Superior temporal gyrus (tissue), 1 donor: ENCODE results near the gene ME1.
"Not testable (repeated sequence)": the region's sequence is repeated elsewhere in the genome, so short reads cannot be mapped to it uniquely, and the experiment has no call there.

Experiments used
- DNase-seq: peaks from one replicate; pipeline ENCODE4 v3.0.0-alpha.2; 2016; ENCODE audit errors: extremely low spot score

Gene ME1

DNA sequence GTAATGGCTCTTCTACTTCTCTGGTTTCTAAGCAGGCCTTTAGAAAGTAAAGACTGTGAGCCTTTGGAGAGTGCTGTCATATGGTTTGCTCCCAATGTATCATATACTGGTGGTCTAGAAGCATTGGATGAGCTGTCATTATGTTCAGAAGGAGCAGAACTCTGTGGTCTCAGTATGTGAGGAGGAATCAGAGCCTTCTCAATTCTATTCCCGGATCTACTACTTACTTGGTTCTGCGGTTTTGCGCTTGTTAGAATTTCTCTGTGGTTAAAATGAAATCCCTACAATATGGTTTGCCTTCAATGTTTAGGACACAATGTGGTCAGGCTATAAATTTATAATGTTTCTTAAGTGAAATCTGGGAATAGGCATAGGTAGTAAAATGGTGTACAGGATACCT lies 173.1 kb downstream of the ME1 start:
- no peak for DNase-seq

DNA sequence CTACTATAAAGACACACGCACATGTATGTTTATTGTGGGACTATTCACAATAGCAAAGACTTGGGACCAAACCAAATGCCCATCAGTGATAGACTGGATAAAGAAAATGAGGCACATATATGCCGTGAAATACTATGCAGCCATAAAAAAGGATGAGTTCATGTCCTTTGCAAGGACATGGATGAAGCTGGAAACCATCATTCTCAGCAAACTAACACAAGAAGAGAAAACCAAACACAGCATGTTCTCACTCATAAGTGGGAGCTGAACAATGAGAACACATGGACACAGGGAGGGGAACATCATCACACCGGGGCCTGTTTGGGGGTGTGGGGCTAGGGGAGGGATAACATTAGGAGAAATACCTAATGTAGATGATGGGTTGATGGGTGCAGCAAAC lies 174.1 kb downstream of the ME1 start:
- not testable (repeated sequence) for DNase-seq

DNA sequence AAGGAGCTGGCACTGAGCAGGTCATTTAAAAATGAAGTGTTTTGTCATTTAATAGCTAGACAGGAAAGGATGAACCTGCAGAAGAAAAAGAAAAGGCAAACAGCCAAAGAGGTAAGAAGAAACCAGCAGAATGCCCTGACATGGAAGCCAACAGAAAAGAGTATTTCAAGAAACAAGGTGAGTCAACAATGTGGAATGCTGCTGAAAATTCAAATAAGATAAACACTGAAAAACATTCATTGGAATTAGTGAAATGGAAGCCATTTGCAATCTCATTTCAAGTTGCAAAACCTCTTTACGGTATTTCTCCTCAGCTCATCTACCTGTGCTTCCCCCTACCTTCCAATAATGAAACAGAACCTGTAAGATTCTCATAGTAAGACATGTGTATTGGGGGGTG lies 178.1 kb downstream of the ME1 start:
- no peak for DNase-seq

DNA sequence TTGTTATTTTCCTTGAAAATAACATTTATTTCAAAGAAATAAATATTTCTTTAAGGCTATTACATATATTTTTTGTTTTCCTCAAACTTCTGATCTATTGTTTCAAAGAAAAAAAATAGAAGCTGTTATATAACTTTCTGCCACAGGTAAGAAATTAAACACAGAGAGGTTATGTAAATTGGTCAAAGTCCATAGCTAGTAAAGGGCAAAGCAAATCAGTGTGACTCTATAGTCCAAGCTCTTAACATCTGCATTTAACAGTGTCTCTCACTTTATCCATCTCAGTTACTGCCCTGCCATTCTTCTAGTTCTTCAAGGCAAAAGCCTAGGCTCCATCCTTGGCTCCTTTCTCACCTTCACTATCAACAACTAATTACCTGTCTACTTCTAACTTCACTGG lies 180.6 kb downstream of the ME1 start:
- DNase-seq = no peak

DNA sequence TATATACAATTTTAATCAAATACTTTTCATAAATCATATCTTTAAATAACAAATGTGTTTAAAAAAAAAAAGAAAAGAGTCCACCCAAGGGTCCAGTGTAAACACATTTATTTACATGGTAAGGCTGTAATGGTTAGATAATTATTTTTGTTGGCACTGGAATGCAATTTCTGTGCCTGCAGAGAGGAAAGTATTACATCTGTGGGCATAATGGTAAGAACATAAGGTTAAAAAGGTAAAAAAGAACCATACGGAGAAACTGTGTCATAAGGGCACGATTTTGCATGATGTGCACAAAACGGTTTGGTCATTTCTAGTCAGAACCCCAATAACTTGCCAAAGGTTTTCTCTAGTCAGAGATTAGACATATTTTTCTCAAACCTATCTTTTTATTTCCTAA lies 183.4 kb downstream of the ME1 start:
- DNase-seq = no peak

DNA sequence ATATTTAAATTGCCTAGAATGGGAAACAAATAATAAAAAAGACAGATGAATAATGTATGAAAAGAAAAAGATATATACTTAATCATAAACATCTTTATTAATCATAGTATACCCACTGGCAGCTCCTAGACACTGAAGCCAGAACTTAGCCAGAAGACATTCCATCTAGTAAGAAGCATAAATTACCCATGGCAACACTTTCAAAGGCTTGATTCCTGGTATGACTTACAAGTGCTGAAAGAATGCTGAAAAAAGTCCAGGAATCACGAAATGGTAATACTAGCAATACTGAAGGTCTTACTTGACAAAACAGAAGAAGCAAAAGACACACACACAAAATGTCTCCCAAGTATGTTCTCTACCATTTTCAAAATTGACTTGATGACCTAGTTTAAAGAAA lies 199.7 kb downstream of the ME1 start:
- no peak for DNase-seq

DNA sequence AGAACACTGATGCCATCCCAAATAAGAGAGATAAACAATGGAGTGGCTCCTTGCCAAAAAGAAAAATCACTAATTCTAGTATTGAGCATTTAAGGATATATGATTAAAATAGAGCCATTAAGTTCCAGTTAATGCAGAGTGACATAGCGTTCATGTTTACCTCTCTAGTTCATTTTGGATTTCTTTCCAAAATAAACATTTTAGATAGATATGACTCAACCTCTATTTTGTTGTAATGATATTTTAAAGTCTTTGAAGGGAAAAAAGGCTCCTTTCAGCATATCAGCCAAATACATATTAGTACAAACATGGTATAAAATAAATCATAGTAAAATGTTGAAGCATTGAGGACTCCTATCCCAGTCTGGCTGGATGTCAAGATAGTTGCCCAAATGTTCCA lies 204.3 kb downstream of the ME1 start:
- no peak for DNase-seq

DNA sequence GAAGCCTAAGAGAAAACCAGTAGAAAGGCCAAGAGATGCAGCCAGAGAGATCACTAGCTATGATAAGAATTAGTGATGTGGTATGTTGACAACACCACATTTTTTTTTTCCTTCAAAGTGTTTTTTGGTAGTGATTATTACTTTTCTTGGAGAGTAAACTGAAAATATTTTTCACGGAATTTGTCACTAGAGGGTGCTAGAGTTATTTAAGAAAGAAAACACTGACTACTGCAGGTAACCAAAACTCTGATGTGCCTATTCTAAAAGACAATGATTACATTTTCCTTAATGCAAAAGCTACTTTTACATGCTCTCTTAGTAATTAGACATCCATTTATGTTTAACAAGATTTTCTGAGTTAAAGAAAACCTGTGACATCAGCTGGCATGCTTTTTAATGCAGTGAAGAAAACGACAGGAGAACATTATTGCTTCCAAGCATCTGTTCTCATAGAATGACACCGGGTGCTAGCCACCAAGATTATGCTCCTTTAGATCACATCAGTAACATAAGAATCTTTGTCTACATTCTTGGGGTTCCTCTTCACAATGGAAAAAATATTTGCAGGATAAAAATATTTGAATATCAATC lies 208.9 kb downstream of the ME1 start:
- peak; percentile 82 for DNase-seq

DNA sequence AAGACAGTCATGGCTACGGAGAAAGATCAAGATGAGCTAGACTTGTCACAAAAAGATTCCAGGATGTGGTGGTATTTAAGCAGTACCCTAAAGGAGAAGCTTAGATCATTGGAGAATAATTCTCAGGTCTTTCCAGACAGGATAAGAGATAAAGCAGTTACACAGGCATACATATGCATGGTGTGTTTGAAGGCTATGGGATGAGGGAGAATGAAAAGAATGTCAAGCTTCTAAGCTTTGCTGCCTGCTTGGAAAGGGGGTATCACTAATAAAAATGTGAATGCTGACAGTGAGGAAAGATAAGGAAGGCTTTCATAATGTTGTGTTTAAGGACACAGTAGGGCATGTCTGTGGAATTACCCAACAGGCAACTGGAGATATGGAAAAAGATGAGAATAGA lies 209.6 kb downstream of the ME1 start:
- DNase-seq = no peak

DNA sequence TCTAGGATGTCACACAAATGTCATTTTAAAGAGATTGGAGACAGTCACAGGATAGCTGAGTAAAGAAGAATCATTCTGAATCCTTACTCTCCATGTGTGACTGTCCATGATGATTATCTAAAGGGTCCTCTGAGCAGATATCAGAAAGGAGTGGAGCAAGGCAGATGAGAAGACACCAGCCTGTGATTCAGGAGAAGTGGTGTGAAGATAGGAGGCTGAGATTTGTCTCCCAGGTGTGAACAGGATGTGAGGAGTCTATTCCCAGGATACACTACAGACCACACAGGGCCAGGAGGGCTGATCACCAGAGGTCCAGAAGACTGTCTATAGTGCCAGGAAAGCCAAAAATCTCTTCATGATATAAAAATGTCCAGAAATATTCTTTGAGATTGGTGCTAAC lies 210.7 kb downstream of the ME1 start:
- DNase-seq = no peak

DNA sequence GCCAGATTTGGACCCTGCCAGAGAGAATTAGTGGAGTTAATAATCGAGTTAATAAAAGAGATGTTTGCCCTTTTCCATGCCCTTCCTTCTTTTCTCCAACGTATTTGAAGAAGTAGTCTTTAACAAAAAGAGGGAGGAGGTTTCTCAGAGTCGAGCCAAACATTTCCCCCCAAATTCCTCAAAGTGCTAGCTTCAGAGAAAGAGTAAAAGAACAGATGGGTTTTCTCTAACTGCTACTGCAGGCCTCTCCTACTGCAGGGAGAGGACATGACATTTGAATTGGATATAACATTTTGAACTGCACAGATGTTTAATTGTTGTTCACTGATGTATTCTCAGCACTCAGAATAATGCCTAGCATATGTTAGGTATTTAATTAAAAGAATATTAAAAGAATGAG lies 212.2 kb downstream of the ME1 start:
- no peak for DNase-seq

DNA sequence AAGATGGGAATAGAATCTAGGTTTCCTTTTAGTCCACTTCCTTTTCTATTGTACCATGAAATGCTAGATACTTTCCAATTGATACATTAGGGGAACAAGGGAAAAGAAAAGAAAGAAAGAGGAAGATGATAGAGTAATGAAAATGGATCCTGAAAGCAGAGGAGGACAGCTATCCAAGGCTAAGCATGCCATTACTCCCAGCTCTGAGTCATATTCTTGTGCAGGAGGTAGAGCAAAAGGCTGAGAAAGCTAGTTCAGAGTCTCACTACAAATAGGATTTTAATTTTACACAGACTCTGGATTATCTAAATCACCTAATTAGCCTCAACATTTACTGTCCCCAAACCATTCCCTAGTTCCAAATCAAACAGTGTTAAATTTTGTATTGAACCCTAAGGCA lies 214.0 kb downstream of the ME1 start:
- DNase-seq = no peak

DNA sequence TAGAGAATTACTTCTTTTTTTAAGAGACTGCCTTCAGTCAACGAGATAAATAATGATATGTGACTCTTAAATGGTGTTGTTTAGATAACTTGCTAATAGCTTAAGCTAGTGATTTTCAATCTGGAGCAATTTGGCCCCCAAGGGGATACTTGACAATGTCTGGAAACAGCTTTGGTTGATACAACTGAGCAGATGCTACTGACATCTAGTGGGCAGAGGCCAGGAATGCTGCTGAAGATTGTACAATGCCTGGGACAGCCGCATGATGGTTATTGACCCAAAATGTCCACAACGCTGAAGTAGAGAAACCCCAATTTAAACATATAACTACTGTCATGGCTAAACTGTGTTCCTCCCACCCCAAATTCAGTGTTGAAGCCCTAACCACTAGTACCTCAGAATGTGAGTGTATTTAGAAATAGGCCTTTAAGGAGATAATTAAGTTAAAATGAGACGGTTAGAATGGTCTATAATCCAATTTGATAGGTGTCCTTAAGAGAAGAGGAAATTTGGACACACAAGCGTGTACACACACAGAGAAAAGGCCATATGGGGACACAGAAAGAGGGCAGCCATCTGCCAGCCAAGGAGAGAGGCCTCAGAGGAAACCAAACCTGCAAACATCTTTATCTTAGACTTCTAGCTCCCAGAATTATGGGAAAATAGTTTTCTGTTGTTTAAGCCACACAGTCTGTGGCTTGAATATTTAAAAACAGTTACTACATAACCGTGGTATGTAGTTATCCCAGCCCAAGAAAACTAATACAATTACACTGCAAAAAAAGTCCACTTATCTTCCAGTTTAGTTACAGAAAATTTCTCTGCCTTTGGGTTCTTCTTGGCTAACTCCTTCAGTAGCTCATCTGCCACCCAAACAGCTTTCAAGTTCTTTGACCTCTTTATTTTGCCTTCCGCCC lies 215.5 kb downstream of the ME1 start:
- DNase-seq = peak; percentile 93

DNA sequence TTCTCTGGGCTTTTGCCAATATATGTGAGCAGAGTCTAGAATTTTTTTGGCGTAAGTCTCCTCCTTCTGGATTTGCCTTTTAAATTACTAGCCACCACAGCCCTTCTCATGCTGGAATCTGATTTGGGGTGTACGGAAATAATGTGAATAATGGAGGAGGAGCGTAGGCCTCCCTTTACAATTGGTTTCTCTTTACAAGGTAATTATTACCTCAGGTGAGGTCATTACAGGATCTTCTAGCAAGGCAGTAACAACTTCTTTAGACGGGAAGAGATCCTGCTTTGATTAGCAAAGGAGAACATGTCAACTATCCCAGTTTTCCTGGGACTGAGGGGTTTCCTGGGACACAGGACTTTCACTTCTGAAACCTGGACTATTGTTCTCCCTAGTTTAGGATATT lies 228.8 kb downstream of the ME1 start:
- no peak for DNase-seq

DNA sequence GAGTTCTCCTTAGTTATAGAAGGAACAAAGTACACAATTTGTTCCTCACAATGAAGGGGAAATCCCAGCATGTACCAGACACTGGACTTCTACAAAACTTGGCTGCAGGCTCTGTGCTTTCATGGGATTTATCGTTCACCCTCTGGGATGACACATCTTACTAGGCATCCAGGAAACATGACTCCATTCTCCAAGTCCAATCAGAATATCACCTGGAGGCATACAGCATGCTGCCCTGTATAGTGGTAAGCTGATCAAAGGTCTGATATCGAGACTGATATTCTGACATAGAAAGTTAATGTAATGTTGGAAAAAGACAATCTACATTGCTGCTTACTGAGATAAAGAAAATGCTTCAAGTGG lies 231.0 kb downstream of the ME1 start:
- DNase-seq = no peak

DNA sequence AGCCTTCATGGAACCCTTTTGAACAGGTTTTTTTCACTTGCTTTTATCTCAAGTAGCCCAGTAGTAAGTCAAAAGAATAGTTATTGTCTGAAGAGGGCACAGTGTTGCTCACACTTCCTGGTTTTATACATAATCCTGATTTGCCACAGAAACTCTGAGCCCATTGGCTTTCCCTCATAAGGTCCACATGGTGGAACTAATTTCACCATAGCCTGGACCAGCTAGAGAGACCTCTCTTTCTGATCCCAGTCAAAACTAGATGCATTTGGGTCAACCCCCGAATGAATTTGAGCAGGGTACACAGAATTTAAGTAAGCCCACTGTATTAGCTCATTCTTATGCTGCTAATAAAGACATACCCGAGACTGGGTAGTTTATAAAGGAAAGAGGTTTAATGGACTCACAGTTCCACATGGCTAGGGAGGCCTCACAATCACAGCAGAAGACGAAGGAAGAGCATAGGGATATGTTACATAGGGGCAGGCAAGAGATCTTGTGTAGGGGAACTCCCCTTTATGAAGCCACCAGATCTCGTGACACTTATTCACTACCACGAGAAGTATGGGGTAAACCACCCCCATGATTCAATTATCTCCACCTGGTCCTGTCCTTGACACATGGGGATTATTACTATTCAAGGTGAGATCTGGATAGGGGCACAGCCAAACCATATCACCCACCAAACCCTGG lies 231.5 kb downstream of the ME1 start:
- no peak for DNase-seq

DNA sequence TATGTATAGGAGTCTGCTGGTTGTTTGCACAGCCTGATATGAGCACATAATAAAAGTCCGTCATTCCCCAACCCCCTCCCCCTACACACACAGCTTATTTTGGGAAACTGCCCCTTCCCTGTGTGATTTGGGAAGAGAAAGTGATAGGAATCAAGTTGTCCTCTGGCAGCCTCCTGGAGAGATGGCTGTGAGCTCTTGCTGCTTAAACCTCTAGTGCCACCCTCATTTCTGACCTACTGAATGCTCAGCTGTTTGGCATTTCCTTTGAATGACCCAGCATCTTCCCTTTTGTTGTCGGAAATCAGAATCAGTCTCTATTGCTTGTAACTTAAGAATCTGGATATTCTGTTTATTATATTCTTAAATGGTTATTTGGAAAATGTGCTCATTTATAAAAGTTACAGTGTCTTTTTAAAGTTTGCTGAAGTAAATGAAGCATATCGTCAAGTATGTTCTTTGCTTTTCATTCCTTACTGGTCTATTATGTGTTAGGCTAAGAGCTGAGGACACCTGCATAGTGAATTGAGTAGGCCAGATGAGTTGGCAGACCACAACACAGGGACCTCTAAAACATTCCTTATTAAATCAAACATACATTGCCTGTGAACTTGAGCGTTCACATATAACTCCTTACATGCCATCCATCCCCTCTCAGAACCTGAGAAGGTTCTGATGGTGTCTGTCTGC lies 232.2 kb downstream of the ME1 start:
- no peak for DNase-seq

DNA sequence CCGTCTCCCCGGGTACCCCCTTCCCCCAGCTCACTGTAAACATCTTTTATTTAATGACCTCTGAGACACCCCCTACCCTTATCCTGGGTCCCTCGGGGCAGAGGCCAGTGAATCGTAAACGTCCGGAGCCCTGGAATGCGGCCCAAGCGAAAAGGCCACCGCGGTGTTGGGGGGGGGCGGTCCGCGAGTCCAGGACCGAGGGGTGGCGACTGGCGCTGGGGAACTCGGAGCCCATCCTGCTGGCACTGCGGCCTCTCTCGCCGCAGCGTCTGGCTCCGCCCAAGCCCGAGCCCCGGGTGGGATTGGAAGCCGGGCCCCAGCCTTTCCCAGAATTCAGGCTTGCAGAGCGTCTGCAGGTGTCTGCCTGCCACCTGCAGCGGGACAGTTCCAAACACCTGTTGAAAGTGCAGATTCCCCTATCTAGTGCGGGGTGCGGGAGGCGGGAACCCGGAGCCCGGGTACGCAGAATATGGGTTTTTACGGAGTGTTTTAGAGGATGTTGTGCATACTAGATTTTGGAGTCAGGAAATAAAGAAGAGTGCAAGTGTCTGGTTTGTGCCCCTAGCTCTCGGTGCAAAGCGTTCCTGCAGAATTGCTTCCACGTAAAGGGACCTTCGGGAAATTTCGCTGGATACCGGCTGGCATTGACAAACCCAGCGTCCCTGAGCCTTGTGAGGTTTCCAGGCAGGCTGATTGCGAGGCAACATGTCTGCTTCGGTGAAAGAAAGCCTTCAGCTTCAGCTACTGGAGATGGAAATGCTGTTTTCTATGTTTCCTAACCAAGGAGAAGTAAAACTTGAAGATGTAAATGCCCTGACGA lies 236.9 kb downstream of the ME1 start:
- no peak for DNase-seq

DNA sequence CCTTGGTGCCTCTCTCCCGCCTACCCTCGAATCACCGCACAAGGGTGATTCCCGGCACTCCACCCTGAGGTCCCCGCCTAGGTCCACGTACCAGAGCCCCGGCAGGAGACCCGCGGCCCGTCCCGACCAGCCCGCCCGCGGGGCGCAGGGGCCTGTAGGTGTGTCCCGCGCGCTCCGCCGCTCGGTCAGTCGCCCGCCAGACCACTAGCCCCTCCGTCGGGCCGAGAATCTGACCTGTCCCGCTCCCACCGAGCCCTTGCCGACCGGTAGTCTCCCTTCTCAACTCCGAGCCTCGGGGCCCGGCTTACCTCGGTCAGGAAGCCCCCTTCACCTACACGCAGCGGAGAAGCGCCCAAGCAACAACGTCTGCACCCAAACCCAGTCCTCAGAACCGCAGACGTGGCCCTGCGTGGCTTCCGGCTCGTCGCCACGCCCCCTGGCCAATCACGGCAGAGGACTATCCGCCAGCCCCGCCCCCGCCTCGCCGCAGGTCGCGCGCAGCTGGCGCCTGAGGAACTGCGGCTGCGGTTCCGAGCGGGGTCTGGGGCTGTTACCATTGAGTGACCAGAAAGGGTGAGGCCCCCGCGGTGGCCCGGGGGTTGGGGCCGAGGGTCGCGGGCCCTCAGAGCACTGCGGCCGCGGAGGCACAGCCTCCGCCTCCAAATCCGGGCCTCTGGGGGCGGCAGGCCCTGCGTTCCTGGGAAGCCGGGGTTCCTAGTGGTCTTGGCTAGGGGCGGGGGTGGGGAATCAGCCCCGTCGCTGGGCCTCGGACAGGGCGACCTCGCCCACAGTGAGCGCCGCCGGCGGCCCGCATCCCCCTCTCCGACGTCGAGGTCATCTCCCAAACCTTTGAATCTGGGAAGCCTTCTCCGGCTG lies 237.7 kb downstream of the ME1 start, which contains the start of the genes PGM3 and RWDD2A:
TSS of gene PGM3 (minus strand) at position 395 of the 876 bp plus-strand sequence. CDS start 2,253 bp downstream, outside the sequence.
TSS of gene RWDD2A (plus strand) at position 487 of the 876 bp plus-strand sequence. CDS start 1,095 bp downstream, outside the sequence.
- DNase-seq = peak; percentile 89

DNA sequence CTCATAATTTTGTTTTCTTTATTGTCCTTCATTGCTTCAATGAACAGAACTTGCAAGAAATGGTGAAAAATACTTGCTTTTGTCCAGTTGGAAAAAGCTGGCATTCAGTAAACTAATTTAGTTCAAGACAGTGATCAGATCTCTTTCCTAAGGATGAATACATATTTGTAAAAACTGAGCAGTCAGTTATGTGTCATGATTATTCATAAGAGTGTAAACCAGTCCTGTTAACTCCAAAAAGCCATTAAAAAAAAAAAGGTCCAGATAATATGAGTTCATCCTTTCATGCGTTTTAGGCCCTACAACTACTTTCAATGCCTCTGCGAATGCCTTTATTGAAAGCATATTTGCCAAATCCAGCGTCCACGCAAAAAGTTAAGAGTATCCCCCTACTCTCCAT lies 238.4 kb downstream of the ME1 start:
- DNase-seq = no peak
